ENCODE measurements around the gene PRDM5.

DNA sequence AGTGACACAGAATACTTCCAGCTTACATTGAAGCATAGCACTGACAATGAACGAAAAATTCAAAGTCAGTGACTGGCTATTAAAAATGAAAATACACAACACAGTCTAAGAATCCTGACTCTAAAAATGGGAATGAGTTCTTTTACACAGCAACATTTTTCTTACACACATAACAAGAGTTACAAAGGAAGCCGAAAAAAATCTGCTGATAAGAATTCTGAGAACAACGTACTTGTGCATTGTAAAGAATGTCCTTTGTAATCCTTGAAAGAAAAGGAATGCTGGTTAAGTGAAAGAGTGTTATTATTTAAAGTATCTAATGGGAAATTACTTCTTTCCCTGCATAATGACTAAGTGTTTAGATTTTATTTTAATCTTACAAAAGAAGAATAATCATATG lies 199.4 kb downstream of the PRDM5 start:
- TF ChIP-seq, protein P1, sequence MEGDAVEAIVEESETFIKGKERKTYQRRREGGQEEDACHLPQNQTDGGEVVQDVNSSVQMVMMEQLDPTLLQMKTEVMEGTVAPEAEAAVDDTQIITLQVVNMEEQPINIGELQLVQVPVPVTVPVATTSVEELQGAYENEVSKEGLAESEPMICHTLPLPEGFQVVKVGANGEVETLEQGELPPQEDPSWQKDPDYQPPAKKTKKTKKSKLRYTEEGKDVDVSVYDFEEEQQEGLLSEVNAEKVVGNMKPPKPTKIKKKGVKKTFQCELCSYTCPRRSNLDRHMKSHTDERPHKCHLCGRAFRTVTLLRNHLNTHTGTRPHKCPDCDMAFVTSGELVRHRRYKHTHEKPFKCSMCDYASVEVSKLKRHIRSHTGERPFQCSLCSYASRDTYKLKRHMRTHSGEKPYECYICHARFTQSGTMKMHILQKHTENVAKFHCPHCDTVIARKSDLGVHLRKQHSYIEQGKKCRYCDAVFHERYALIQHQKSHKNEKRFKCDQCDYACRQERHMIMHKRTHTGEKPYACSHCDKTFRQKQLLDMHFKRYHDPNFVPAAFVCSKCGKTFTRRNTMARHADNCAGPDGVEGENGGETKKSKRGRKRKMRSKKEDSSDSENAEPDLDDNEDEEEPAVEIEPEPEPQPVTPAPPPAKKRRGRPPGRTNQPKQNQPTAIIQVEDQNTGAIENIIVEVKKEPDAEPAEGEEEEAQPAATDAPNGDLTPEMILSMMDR (IDR thresholded peaks at IDR 0.05; ENCODE audit: low read length) = no peak
- no peak for TF ChIP-seq EZH2 (IDR thresholded peaks at IDR 0.05; ENCODE audit: borderline replicate concordance, low read length)

All from OCI-LY1 (cell line).